Dermis microvascular lymphatic vessel endothelial cell (primary cell): ENCODE results near the gene TMEM115. TPM values are rescaled to one million over a fixed set of nuclear protein-coding genes. Genes with fewer than 3 reads are reported as not detected.
A peak's percentile ranks its signal among the peaks of the same experiment; 100 is the strongest.

ENCODE experiments used
- DNase-seq, 2 donors: peaks; one replicate each; pipeline versions ENCODE4 v3.0.0 to v3.0.0-alpha.2; 2010; ENCODE audit warnings: low read depth in 2 of 2
- total RNA-seq: library from RNA; depleted of rRNA; stranded (reverse); fragments of >200 nt; gene quantifications from 2 replicates; pipeline ENCODE4 v1.2.1, GENCODE V29; 2014

TMEM115 gene
- total RNA-seq, 1 donor from 2014 or later = 27.0 TPM

DNA sequence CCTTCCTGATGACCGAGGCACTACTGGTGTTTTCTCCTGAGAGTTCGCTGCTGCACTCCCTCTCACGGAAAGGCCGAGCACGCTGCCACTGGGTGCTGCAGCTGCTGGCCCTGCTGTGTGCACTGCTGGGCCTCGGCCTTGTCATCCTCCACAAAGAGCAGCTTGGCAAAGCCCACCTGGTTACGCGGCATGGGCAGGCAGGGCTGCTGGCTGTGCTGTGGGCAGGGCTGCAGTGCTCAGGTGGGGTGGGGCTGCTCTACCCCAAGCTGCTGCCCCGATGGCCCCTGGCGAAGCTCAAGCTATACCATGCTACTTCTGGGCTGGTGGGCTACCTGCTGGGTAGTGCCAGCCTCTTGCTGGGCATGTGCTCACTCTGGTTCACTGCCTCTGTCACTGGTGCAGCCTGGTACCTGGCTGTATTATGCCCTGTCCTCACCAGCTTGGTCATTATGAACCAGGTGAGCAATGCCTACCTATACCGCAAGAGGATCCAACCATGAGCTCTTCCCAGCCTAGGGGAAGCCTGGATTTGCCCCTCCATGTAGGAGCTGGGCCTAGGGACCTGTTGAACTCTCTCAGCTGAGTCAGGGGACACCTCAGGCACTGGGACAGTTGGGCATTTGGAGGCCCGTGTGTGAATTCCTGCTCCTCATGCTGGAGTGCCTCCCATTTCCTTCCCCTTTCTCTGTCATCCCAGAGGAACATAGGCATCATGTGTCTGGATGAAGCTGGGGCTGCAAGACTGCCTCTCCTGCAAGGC, 5.9 kb downstream of the TMEM115 start:
- no peak for DNase-seq

DNA sequence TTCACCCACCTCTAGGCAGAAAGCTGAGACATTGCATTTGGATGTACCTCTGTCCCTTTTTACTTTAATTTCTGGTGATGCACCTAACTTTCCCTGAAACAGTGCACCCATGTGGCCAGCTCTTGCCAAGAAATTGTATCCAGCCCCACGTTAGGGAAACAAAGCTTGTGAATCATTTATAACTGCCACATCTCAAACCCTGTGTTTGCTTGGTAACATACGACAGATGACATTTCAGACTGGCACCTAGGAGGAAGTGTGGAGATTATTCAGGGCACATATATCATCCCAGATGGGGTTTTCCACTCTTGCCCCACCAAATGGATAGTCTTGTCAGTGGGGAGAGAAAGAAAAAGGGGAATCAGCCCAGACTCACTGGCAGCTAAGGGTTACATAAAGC, 6.5 kb downstream of the TMEM115 start:
- DNase-seq = peak in 1 of 2 donors; percentile 19

DNA sequence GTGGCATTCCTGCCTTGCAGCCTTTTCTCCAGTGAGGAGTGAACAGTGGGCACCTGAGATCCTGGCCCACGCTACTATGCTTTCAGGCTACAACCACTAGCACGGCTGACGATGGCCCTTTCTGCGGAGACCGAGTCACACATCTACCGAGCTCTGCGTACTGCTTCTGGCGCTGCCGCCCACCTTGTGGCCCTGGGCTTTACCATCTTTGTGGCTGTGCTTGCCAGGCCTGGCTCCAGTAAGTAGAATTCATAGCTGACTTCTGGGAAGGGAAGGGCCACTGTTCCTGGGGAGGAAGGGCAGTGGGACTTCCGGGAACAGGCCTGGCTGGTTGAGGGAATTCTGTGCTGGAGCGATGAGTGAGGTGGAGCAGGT, 8.0 kb downstream of the TMEM115 start:
- no peak for DNase-seq

DNA sequence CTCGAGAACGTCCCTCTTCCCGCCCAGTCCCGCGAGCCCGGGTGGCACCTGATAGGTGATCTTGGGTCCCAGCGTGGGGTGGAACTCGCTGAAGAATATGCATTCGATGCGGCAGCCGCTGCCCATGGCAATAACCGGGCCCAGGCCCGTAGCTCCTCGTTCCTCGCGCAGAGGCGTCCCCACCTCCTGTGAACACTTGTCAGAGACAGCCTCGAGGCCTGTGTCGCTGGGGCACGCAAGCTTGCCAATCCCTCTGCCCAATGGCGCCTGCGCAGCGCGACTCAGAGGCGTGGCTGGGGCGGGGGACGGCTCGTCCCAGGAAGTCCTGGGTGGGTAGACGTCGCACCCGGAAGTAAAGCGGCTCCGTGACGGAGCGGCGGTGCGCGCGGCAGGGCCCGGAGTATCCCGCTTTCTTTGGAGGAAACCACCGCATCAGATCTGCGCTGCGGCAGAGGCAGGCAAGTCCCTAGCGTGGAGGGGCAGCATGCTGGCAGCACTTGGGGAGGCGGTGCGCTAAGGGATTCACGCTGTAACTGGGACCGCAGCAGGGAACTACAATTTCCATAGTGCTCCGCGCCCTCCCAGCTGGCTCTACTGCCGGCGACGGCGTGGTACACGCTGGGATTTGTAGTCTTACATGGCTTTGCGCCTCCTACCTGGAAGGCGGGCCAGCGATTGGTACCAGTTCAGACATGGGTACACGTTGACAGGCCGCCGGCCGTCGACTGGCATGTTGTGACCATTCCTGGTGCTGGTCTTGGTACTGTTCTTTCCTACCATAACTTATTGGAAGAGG, 8.6 kb downstream of the TMEM115 start, which contains the start of the genes CYB561D2 and NPRL2:
TSS of gene CYB561D2 (plus strand) at position 336 of the 796 bp plus-strand sequence. CDS start 572 bp downstream, outside the sequence.
TSS of gene NPRL2 (minus strand) at position 249 of the 796 bp plus-strand sequence. CDS start at position 126, 123 bp downstream.
- DNase-seq = peak; percentile 86 to 96

DNA sequence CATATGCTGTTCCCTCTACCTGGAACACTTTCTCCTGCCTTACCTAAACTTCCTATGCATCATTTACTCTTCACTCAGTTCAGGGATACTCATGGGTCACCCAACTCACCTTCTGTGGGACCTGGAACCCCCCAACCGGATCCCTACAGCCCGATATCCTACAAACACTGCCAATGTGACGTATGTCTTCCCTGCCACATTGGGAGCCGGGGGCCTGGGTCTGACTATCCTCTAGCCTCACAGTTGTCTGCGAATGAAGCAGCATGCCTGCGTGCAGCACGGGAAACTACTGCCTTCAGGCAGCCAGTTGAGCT, 9.2 kb downstream of the TMEM115 start:
- no peak for DNase-seq

DNA sequence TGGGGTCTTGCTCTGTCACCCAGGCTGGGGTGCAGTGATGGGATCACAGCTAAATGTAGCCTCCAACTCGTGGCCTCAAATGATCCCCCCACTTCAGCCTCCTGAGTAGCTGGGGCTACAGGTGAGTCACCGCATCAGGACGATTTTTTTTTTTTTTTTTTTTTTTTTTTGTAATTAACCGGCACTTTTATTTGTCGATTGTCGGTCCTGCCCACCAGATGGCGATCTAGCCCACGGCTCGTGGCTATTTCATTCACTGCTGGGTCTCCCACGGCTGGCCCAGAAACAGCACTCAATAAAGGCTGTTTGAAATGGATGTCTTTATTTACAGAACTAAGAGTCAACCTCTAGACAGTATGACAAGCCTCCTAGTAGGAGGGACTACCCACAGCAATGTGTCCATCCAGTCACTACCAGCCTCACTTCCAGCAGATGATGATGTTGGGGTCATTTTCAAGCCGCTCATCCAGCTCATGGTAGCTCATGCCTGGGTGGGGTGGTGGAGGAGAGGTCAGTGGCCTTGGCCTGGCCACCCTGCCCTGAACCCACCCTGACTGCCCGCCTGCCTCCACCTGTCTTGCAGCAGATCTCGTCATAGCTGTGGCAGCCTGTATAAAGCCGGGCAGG, 12.0 kb downstream of the TMEM115 start:
- DNase-seq = peak in 1 of 2 donors; percentile 78

DNA sequence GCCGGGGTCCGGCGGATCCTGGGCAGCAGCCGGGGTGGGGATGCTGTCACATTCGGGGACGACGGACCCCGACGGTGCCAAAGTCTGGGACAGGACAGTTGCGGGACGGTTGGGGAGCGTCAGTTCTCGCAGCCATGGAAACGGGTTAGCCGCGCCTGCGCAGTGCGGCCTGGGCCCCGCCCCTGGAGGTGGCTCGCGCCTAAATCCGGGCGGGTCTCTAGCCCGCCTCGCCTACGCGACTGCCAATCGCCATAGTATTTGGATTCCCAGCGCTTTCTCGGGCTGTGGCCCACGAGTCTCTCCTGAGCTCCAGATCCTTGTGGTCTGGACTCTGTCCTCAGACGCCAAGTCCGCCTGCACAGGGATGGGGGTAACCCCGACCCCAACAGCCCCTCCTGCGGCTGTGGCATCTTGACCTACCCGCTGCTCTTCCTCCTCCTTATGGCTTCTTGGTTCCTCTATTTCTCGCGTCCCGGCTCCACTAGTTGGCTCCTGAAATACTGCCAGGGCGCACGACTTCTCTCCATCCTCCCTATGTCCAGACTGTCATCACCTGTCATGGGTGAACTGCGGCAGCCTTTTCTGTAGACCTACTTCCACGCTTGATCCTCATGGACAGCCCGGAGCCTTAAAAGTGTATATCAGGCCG, 13.6 kb downstream of the TMEM115 start, which contains the start of gene ZMYND10:
TSS of gene ZMYND10 (minus strand) at position 147 of the 649 bp plus-strand sequence. CDS start 153 bp downstream, outside the sequence.
- DNase-seq = no peak

DNA sequence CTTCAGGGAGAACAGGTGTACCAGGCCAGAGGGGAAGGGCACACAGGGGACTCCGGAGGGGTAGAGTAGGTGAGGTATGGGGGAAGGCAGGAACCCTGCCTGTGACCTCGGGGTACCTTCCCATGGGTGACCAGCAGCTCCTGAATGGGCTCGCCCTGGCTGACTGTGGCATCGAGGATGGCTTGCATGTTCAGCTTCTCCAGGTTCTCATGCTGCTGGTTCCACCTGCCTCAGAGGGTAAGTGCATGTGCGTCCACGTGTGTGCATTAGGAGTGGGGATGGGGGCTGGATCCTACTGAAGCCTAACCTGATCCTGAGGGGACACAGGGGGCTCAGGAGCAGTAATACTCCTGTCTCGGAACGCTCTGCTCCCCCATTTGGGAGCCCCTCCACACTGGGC, 14.3 kb downstream of the TMEM115 start:
- no peak for DNase-seq

DNA sequence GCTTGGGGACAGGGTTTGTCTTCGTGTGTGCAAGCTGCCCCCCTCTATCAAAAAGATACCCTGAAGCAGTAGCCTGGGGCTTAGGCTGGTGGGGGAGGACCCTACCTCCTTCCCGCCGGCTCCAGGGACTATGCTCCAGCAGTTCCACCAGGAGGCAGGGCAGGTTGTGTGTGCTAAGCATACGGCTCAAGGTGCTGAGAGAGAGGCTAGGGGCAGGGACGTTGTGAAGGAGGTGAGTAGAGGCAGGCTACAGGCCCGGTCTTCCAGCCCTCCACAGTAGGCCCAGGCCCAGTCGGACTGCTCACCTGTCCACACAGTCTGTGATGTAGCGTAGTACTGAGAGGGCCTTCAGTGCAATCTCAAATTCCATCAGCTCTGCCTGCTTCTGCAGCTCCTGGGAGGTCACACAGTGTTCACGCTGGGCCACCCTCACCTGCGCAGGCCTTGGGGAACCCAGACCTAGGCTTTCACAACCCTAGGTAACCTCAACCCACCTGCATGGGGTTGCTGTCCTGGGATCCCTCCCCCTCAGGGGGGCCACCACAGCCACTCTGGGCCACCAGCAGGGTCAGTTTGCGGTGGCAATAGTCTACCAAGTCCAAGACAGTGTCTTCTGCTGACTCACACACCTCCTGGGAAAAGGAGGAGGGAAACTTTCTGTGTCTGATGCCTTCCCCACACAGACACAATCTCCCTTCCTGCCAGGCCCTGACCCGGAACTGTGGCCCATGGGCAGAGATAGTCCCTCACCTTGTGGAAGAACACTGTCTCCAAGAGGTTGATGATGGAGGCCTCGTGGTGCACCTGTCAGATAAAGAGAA, 16.3 kb downstream of the TMEM115 start:
- DNase-seq = no peak

DNA sequence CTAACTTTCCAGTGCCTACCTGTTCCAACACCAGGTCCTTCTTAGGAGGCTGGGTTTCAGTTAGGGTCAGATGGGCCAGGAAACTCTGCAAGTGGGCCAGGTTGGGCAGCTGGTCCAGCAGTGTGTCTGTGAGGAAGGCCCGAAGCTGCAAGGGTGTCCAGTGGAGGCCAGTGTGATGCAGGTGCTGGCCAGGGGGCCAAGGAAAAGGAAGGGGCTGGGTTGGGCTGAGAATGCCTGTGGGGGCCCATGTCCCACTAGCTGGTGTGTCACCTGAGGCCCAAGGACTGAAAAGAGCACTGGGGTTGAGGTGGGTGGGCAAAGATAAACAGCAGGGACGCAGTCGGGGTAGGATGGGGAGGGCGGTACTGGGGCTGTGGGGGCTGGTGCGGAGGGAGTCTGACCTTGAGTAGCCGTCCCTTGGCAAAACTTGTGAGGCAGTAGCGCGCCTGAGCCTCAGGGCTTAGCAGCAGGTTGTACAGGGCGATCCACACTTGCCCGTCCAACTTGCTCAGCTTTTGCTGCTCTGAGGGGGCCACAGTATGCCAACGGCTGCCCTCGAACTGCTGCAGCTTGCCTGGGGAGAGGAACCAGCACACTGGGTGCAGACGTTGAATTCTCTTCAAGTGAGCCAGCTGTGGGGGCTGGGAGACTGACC, 17.2 kb downstream of the TMEM115 start:
- DNase-seq = no peak

DNA sequence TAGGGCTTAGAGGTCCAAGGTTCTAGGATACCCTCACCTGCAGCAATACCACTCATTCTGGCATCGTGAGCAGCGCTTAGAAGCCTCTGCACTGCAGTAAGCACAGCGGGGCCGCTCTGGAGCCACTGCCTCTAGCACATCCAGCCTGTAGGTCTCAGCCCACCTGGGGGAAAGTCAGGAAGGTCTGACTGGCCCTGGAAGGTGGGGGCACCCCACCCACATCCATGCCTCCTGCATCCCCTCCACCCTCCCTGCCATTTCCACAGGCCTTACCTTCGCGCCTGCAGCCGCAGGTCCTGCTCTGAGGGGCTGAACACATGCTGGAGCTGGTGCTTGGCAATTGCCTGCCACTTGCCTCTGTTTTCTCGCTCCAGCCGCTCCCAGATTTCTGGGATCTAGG, 17.8 kb downstream of the TMEM115 start:
- DNase-seq = no peak

DNA sequence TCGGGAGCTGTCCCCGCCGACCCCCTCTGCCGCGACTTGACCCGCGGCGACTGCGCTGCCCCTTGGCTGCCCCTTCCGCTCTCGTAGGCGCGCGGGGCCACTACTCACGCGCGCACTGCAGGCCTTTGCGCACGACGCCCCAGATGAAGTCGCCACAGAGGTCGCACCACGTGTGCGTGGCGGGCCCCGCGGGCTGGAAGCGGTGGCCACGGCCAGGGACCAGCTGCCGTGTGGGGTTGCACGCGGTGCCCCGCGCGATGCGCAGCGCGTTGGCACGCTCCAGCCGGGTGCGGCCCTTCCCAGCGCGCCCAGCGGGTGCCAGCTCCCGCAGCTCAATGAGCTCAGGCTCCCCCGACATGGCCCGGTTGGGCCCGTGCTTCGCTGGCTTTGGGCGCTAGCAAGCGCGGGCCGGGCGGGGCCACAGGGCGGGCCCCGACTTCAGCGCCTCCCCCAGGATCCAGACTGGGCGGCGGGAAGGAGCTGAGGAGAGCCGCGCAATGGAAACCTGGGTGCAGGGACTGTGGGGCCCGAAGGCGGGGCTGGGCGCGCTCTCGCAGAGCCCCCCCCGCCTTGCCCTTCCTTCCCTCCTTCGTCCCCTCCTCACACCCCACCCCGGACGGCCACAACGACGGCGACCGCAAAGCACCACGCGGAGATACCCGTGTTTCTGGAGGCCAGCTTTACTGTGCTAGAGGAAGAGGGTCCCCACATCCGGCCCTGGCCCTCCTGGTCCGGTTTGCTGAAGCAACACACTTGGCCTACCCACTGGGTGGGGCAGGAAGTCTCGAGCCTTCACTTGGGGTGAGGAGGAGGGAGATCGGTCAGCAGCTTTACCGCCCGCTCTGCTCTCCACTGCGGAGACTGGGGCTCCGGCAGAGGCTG, 18.6 kb downstream of the TMEM115 start, which contains the start of gene RASSF1:
TSS of gene RASSF1 (minus strand) at position 389 of the 882 bp plus-strand sequence. CDS start at position 358, 31 bp downstream.
- no peak for DNase-seq

DNA sequence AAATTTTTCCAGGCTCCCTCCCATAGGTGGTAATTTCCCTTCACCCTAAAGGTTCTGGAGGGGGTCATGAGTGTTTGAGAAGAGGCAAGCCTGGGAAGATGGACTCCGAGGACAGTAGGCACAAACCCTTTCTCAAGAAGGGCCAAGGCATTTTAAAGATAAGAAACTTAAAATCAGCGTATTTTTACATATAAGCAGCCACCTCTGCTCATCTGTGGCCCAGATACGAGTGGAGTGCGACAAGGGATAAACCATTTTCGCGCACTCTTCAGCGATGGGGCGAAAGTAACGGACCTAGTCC, 19.2 kb downstream of the TMEM115 start:
- DNase-seq = no peak

DNA sequence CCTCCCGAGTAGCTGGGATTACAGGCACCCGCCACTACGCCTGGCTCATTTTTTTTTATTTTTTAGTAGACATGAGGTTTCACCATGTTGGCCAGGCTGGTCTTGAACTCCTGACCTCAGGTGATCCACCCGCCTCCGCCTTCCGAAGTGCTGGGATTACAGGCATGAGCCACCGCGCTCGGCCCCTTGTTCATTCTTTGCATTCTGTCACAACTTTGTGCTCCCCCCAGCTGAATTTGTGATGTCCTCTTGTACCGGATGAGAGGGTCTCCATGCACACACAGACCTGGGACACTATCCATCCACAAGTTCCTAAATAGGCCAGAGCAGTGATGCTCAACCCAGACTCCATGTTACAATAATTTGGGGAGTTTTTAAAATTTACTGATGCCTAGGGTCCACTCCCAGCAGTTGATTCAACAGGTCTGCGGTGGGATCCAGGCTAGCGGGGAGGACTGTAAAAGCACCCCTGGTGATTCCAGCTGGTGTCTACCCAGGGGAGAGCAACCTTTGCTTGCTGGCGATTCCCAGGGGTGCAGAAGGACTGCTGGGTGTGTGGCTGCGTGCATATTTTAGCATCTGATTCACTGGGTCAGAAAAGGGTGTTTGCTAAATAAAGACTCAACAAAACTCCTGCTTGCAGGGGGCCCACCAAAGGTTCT, 19.7 kb downstream of the TMEM115 start:
- DNase-seq = no peak

DNA sequence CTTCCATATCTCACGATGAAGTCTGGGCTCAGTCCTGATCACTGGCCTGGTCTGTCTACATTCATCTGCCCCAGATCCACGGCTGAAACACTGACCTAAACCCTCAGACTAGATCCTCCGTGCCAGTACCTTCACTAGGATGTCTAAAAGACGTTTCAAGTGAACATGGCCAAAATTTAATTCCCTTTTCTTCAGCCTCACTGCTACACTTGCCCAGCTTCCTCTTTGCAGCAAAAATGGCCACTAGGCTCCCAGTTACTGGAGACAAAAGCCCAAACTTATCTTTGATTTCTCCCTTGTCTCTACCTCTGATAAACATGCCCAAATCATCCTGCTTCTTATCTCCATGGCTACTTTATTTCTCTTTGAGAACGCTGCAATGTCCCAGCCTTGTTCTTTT, 20.4 kb downstream of the TMEM115 start:
- DNase-seq = no peak

DNA sequence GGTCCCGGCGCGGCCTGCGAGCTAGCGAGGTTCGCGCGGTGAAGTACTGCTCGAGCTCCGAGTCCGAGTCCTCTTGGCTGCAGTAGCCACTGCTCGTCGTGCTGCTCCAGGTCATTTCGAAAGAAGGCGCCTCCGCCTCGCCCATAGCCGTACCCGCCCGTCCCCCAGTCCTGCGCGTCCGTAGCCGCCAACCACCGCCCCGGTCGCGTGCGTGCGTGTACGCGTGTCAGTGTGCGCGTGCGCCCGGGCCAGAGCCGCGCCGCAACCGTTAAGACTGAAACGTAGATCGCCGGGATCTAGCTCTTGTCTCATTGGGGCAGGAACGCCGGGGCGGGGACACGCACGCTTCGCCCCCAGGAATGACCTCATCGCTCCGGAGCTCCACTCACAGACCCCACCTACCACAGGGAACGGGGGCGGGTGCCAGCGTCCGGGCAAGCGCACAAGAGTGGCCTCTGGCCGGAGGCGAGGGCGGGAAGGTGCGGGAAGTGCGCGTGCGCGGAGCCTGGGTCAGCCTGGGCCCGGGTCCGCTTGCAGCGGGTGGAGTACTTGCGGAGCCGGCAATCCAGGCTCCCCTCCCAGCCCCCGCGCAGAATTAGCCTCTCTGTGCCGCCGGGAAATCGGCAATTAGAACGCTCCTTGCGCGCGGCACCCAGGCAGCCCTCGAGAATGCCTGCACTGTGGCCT, 22.0 kb downstream of the TMEM115 start:
- DNase-seq = peak; percentile 97 to 99

DNA sequence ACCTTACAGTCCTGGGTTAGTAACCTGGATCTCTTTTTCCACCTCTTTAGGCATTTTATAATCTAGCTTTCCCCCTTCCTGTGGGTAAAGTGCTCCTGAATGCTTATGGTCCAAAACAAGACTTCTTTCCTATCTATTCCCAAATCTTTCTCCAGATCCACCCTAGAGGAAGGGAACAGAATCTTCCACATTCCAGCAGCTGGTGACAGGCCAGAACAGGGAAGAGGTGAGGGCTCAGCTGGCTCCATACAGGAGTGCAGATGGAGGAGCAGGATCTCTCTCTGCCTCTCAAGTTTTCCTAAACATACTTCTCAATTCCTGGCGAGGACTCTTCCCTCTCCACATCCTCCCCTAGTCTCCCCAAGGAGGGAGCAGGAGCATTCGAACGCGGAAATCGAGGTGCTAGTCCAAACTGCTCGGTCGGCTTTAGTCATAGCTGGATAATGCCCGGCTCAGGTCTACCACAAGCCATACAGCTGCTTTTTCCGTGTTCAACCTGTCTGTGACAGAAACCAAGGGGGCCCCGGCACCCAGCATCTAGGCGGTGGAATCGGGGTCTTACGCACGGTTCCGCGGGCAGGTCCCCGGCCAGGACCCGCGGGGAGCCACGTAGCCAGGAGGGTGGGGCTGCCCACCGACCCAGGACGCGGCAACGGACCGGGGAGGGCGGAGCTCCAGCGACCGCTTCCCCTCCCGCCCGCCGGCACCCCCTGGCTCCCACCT, 22.7 kb downstream of the TMEM115 start:
- DNase-seq = peak in 1 of 2 donors; percentile 36
